ENCODE results near the gene DSG4.
A peak's percentile ranks its signal among the peaks of the same experiment; 100 is the strongest.

The DSG4 gene

GRCh38 chr18:31382107-31382506 is 5.5 kb downstream of the DSG4 start:
- H3K4me3 ChIP-seq (ENCODE audit: low read depth in 1 of 2, low read length in 2 of 2): no peak overlapping the region
- no peaks in the 10 kb centered on the region for H3K27me3 ChIP-seq (ENCODE audit: low read depth, low read length)
- H3K9me3 ChIP-seq (ENCODE audit: control insufficient read depth in 1 of 2, low read length in 2 of 2): no peaks in the 10 kb centered on the region
- no peaks in the 10 kb centered on the region for H3K4me1 ChIP-seq (ENCODE audit: control insufficient read depth in 1 of 2, insufficient read depth in 2 of 2, low read length in 2 of 2)
- H3K36me3 ChIP-seq (ENCODE audit: control insufficient read depth in 1 of 2, insufficient read depth in 2 of 2, low read length in 2 of 2): no peaks in the 10 kb centered on the region
- no peak overlapping the region for H3K27ac ChIP-seq (ENCODE audit: low read length)

- Histone ChIP-seq H3K27me3 (ENCODE audit: low read depth, low read length) (no peaks in the 10 kb centered on the region), H3K9me3 (ENCODE audit: control insufficient read depth in 1 of 2, low read length in 2 of 2) (no peaks in the 10 kb centered on the region), H3K27ac (ENCODE audit: low read length) (no peak overlapping the region), H3K4me1 (ENCODE audit: control insufficient read depth in 1 of 2, insufficient read depth in 2 of 2, low read length in 2 of 2) (no peaks in the 10 kb centered on the region), H3K4me3 (ENCODE audit: low read depth in 1 of 2, low read length in 2 of 2) (no peak overlapping the region), H3K36me3 (ENCODE audit: control insufficient read depth in 1 of 2, insufficient read depth in 2 of 2, low read length in 2 of 2) (no peaks in the 10 kb centered on the region)
Observed at GRCh38 chr18:31386741-31387140, 10.2 kb downstream of the DSG4 start.

DNA sequence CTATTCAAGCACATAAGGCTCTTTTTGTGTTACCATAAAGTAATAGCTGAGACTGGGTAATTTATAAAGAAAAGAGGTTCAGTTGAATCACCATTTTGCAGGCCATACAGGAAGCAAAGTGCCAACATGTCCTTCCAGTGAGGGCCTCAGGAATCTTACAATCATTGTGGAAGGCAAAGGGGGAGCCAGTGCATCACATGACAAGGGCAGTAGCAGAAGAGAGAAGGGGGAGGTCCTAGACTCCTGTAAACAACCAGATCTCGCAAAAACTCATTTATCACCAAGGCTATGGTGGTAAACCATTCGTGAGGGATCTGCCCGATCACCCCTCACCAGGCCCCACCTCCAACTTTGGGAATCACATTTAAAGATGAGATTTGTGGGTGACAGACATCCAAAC is 16.7 kb downstream of the DSG4 start:
- peaks cover 0 to 7% of the 10 kb centered on the region in 2 donors for H3K4me1 ChIP-seq (ENCODE audit: control insufficient read depth in 1 of 2, insufficient read depth in 2 of 2, low read length in 2 of 2)
- H3K36me3 ChIP-seq (ENCODE audit: control insufficient read depth in 1 of 2, insufficient read depth in 2 of 2, low read length in 2 of 2): no peaks in the 10 kb centered on the region
- no peaks in the 10 kb centered on the region for H3K9me3 ChIP-seq (ENCODE audit: control insufficient read depth in 1 of 2, low read length in 2 of 2)
- H3K27me3 ChIP-seq (ENCODE audit: low read depth, low read length): no peaks in the 10 kb centered on the region
- no peak overlapping the region for H3K4me3 ChIP-seq (ENCODE audit: low read depth in 1 of 2, low read length in 2 of 2)
- no peak overlapping the region for H3K27ac ChIP-seq (ENCODE audit: low read length)

DNA sequence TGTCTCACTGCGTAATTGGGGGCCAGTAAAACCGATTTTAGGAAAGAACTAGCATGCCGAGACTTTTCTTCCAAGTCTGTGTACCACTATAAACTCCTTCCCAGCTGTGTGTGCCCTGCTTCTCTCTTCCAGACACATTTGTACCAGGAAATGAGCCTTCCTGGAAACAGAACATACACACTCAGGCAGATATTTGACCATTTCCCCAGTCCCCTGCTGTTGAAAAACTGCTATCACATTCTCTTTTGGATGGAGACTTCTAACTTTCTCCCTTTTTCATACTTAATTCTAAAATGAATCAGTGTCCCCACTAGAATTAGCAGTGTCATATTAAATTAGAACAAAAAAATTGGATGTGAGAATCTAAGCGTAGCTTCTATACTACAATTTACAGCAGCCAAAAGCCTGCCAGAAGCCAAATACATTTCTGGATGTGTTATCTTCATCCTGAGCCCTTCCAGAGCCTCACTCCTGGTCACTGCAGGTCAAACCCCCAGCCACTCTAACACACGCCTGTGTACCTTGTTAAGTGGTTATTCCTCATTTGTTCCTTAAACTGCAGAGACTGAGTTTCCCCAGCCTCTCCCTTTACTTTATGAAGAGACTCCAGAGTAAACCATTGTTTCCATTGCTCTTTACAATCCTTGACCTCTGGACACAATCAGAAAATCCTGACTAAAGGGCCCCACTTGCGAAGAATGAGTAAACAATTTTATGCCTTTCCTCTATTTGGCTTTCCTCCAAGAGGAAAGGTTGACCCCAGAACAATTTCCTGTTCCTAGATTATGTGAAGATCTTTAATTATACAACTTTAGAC is 20.4 kb downstream of the DSG4 start:
- H3K4me1 ChIP-seq (ENCODE audit: control insufficient read depth in 1 of 2, insufficient read depth in 2 of 2, low read length in 2 of 2): peaks cover 0 to 7% of the 10 kb centered on the region in 2 donors
- H3K9me3 ChIP-seq (ENCODE audit: control insufficient read depth in 1 of 2, low read length in 2 of 2): no peaks in the 10 kb centered on the region
- H3K36me3 ChIP-seq (ENCODE audit: control insufficient read depth in 1 of 2, insufficient read depth in 2 of 2, low read length in 2 of 2): no peaks in the 10 kb centered on the region
- H3K27ac ChIP-seq (ENCODE audit: low read length): peak overlapping the region; percentile 62
- H3K4me3 ChIP-seq (ENCODE audit: low read depth in 1 of 2, low read length in 2 of 2): no peak overlapping the region
- H3K27me3 ChIP-seq (ENCODE audit: low read depth, low read length): no peaks in the 10 kb centered on the region

GRCh38 chr18:31398191-31398590 is 21.6 kb downstream of the DSG4 start:
- Histone ChIP-seq H3K4me3 (ENCODE audit: low read depth in 1 of 2, low read length in 2 of 2) (no peak overlapping the region), H3K4me1 (ENCODE audit: control insufficient read depth in 1 of 2, insufficient read depth in 2 of 2, low read length in 2 of 2) (peaks cover 0 to 7% of the 10 kb centered on the region in 2 donors), H3K36me3 (ENCODE audit: control insufficient read depth in 1 of 2, insufficient read depth in 2 of 2, low read length in 2 of 2) (no peaks in the 10 kb centered on the region), H3K27ac (ENCODE audit: low read length) (no peak overlapping the region), H3K9me3 (ENCODE audit: control insufficient read depth in 1 of 2, low read length in 2 of 2) (no peaks in the 10 kb centered on the region), H3K27me3 (ENCODE audit: low read depth, low read length) (no peaks in the 10 kb centered on the region)

DNA sequence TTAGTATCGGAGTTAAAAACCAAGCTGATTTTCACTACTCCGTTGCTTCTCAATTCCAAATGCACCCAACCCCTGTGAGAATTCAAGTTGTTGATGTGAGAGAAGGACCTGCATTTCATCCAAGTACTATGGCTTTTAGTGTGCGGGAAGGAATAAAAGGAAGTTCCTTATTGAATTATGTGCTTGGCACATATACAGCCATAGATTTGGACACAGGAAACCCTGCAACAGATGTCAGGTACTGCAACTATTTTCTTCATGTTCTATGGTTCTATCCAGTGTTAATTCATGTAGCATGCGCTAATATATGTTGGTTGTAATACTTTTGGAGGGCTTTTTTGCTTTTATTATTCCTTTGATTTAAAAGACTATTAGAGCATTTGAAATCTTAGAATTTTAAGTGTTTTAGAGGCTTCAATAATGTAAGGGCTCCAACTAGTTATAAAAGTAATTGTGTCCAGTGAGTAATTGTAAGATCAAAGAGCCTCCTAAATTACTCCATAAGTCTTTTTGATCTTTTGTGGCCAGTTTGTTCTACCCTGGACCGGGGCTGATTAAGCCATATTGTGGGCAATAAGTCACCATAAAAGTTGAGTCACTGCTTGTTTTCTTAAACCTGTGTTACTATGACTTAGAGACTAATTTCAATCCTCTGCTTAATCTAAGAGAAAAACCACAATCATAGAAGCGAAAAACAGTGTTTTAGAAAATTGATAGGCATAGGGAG is 22.9 kb downstream of the DSG4 start:
- Histone ChIP-seq H3K9me3 (ENCODE audit: control insufficient read depth in 1 of 2, low read length in 2 of 2) (no peaks in the 10 kb centered on the region), H3K36me3 (ENCODE audit: control insufficient read depth in 1 of 2, insufficient read depth in 2 of 2, low read length in 2 of 2) (no peaks in the 10 kb centered on the region), H3K4me1 (ENCODE audit: control insufficient read depth in 1 of 2, insufficient read depth in 2 of 2, low read length in 2 of 2) (peaks cover 0 to 7% of the 10 kb centered on the region in 2 donors), H3K27me3 (ENCODE audit: low read depth, low read length) (no peaks in the 10 kb centered on the region), H3K4me3 (ENCODE audit: low read depth in 1 of 2, low read length in 2 of 2) (no peak overlapping the region), H3K27ac (ENCODE audit: low read length) (peak overlapping the region; percentile 45)

- no peaks in the 10 kb centered on the region for H3K9me3 ChIP-seq (ENCODE audit: control insufficient read depth in 1 of 2, low read length in 2 of 2)
- H3K36me3 ChIP-seq (ENCODE audit: control insufficient read depth in 1 of 2, insufficient read depth in 2 of 2, low read length in 2 of 2): no peaks in the 10 kb centered on the region
- peaks cover 0 to 7% of the 10 kb centered on the region in 2 donors for H3K4me1 ChIP-seq (ENCODE audit: control insufficient read depth in 1 of 2, insufficient read depth in 2 of 2, low read length in 2 of 2)
- H3K4me3 ChIP-seq (ENCODE audit: low read depth in 1 of 2, low read length in 2 of 2): no peak overlapping the region
- H3K27me3 ChIP-seq (ENCODE audit: low read depth, low read length): no peaks in the 10 kb centered on the region
- H3K27ac ChIP-seq (ENCODE audit: low read length): no peak overlapping the region
Observed at GRCh38 chr18:31401156-31402025, 24.8 kb downstream of the DSG4 start.

GRCh38 chr18:31402026-31402373 is 25.4 kb downstream of the DSG4 start:
- no peaks in the 10 kb centered on the region for H3K27me3 ChIP-seq (ENCODE audit: low read depth, low read length)
- no peak overlapping the region for H3K27ac ChIP-seq (ENCODE audit: low read length)
- H3K9me3 ChIP-seq (ENCODE audit: control insufficient read depth in 1 of 2, low read length in 2 of 2): no peaks in the 10 kb centered on the region
- H3K4me3 ChIP-seq (ENCODE audit: low read depth in 1 of 2, low read length in 2 of 2): no peak overlapping the region
- H3K4me1 ChIP-seq (ENCODE audit: control insufficient read depth in 1 of 2, insufficient read depth in 2 of 2, low read length in 2 of 2): peaks cover 0 to 3% of the 10 kb centered on the region in 2 donors
- no peaks in the 10 kb centered on the region for H3K36me3 ChIP-seq (ENCODE audit: control insufficient read depth in 1 of 2, insufficient read depth in 2 of 2, low read length in 2 of 2)

GRCh38 chr18:31403409-31403808 is 26.8 kb downstream of the DSG4 start:
- Histone ChIP-seq H3K36me3 (ENCODE audit: control insufficient read depth in 1 of 2, insufficient read depth in 2 of 2, low read length in 2 of 2) (no peaks in the 10 kb centered on the region), H3K4me1 (ENCODE audit: control insufficient read depth in 1 of 2, insufficient read depth in 2 of 2, low read length in 2 of 2) (no peaks in the 10 kb centered on the region), H3K27ac (ENCODE audit: low read length) (no peak overlapping the region), H3K9me3 (ENCODE audit: control insufficient read depth in 1 of 2, low read length in 2 of 2) (no peaks in the 10 kb centered on the region), H3K27me3 (ENCODE audit: low read depth, low read length) (no peaks in the 10 kb centered on the region), H3K4me3 (ENCODE audit: low read depth in 1 of 2, low read length in 2 of 2) (no peak overlapping the region)

DNA sequence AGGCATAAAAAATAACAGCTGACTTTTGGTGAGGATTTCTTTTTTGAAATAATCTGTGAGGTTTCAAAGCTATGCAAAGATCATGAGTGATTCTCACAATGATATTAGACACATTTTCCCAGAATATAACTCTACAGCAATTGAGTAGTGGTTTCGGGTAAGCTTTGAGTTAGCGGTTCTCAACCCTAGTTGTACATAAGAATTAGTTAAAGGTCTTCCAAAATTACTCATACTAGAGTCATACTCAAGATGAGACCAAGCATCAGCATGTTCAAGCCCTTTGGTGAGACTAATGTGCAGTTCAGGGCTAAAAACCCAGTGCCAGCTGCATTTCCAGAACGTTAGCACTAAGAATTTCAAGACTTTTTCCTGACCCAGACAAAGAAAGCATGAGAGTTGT is 31.1 kb downstream of the DSG4 start:
- Histone ChIP-seq H3K4me3 (ENCODE audit: low read depth in 1 of 2, low read length in 2 of 2) (no peak overlapping the region), H3K9me3 (ENCODE audit: control insufficient read depth in 1 of 2, low read length in 2 of 2) (no peaks in the 10 kb centered on the region), H3K27ac (ENCODE audit: low read length) (no peak overlapping the region), H3K27me3 (ENCODE audit: low read depth, low read length) (no peaks in the 10 kb centered on the region), H3K36me3 (ENCODE audit: control insufficient read depth in 1 of 2, insufficient read depth in 2 of 2, low read length in 2 of 2) (no peaks in the 10 kb centered on the region), H3K4me1 (ENCODE audit: control insufficient read depth in 1 of 2, insufficient read depth in 2 of 2, low read length in 2 of 2) (no peaks in the 10 kb centered on the region)

- Histone ChIP-seq H3K9me3 (ENCODE audit: control insufficient read depth in 1 of 2, low read length in 2 of 2) (no peaks in the 10 kb centered on the region), H3K4me3 (ENCODE audit: low read depth in 1 of 2, low read length in 2 of 2) (no peak overlapping the region), H3K4me1 (ENCODE audit: control insufficient read depth in 1 of 2, insufficient read depth in 2 of 2, low read length in 2 of 2) (no peaks in the 10 kb centered on the region), H3K27ac (ENCODE audit: low read length) (no peak overlapping the region), H3K36me3 (ENCODE audit: control insufficient read depth in 1 of 2, insufficient read depth in 2 of 2, low read length in 2 of 2) (no peaks in the 10 kb centered on the region), H3K27me3 (ENCODE audit: low read depth, low read length) (no peaks in the 10 kb centered on the region)
Observed at GRCh38 chr18:31409276-31409675, 32.7 kb downstream of the DSG4 start.
